Central memory CD4-positive, alpha-beta T cell (primary cell): ENCODE measurements around the gene MTHFD1L.

ENCODE experiments used
- DNase-seq: peaks from one replicate; pipeline ENCODE4 v3.0.0; 2022

MTHFD1L gene

DNA sequence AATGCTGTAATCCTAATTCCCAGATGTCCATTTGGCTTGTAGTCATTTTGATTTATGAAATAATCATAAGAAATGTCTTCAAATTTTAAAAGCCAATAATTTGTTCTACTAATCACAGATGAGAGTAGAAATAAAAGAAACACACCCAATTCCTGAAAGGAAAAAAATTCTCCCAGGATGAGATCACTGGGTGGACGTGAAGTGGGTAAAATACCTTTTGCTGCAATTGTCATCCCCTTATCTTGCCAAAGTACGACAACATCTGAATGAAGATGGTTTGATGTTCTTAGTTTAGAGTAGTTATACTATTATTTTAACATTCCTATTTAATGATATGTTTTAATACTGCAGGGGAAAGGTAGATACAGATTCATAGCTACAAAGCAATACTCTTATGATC lies 33.7 kb downstream of the MTHFD1L start:
- DNase-seq = no peak

GRCh38 chr6:150900049-150900448 lies 34.5 kb downstream of the MTHFD1L start:
- no peak for DNase-seq

DNA sequence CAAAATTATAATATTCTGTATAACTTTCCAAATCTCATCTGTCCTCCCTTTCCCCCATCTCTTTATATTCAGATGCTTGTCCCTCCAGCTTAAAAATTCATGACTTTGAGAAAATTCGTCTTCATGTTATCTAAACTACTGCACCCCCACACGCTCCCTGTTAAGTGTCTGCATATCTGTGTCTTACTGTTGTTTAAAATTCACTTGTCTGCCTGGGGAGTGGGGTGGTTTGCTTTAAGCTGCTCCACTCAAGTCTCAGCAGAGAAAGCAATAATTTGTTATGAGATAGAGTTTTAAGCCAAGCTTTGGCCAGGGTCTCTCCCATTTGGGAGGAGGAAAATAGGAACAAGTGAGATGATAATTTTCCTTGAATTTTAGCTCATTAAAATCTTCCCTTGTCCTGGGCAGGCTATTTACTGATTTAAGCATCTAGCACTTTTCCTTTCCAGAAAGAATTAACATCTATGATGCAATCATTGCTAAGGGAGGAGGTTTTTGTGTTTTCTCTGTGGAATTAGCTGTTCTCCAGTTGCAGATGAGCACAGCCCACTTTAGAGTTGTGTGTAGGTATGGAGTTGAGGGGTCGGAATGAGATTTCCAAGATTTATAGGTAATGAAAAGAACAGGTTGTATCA lies 36.8 kb downstream of the MTHFD1L start:
- DNase-seq = no peak

DNA sequence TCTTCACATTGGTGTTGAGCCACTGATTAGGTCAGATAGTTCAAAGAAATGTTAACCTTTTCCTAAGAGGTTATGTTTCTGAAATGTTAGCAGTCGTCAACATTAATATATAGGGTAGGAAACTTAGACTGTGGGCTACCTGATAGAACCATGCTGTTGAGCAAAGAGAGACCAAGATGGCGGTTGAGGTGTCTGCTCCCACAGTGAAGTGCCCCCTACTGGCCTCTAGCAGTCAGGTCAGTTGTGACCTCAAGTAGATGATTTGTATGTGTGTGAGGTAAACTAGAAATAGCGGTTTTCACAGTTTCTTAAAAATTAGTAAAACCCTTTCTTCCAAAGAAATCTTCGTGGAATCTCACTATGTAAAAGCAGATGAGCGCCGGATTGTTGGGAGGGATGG lies 40.3 kb downstream of the MTHFD1L start:
- no peak for DNase-seq

DNA sequence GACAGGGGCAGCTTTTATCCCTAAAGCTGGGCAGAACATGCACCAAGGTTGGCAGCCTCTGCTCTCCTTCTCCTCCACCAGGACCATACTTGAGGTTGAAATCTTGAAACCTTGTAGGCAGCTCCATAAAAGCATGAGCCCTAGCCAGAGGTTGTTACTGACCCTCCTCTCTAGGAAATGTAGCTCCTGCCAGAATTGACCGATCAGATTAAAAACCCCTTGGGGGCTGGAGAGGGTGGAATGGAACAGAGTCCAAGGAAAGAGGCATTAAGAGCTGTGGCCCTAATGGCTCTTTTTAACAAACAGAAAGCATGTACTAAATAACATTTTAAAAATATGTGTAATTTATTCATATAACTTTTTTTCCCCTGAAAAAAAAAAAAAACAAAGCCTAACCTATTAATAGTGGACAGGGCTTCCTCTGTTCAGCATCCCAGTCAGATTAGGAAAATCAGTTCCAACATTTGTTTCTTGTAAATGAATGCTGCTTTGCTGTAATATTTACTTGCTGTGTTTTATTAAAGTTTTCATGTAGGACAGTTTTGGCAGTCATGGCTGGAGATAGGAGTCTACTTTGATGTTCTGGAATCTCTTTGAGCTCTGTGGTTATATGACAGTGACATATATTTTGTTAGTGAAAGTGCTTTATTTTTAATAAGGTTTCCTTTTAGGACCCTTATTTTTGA lies 41.3 kb downstream of the MTHFD1L start:
- no peak for DNase-seq

- DNase-seq = no peak
Measured at GRCh38 chr6:150907383-150907782, 41.9 kb downstream of the MTHFD1L start.

DNA sequence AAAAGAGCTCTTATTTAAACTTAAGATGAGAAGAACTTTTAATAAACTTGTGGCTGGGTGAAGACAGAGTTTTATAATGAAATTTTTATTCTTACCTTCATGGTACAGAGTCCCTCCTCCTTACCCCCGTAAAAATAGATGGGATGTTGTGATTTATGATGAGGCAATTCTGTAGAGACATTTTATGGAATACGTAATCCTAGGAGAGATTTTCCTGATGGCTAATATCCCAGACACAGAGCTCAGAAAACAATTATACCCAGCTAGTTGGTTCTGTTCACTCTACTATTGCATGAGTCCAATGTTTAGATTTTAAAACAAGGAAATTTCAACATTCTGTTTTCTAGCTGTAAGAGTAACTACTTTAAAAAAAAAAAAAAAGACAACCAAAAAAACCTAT lies 43.4 kb downstream of the MTHFD1L start:
- no peak for DNase-seq

- no peak for DNase-seq
Measured at GRCh38 chr6:150910561-150910960, 45.1 kb downstream of the MTHFD1L start.

DNA sequence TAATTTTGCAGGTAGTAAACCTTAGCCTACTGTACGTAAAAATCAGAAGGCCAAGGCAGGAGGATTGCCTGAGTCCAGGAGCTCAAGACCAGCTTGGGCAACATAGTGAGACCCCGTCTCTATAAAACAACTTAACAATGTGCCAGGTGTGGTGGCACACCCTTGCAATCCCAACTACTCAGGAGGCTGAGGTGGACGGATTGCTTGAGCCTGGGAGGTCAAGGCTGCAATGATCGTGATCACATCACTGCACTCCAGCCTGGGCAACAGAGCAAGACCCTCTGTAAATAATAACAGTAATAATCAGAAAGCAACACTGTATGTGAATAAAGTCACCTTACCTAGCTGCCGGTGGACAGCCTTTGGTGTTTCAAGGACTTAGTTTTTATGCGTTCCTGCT lies 48.9 kb downstream of the MTHFD1L start:
- no peak for DNase-seq

DNA sequence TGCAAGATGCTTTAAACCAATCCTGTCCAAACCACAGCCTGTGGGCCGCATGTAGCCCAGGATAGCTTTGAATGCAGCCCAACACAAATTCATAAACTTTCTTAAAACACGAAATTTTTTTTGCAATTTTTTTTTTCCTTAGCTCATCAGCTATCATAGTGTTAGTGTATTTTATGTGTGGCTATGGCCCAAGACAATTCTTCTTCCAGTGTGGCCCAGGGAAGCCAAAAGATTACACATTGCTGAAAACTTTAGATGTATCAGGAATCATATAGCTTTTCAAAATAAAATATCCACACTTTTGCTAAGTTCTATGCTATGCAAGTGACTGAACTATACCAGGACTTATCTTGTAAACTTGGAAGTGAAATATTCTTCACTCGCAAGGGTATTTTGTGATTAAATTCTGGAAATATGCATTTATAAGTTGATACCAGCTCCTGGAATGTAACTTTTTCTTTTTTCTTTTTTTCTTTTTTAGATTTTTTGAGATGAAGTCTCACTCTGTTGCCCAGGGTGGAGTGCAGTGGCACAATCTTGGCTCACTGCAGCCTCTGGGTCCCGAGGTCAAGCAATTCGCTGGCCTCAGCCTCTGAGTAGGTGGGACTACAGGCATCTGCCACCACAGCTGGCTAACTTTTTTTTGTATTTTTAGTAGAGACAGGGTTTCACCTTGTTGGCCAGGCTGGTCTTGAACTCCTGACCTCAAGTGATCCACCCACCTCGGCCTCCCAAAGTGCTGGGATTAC lies 49.8 kb downstream of the MTHFD1L start:
- no peak for DNase-seq

GRCh38 chr6:150915880-150916265 lies 50.4 kb downstream of the MTHFD1L start:
- DNase-seq = no peak

GRCh38 chr6:150919938-150920337 lies 54.4 kb downstream of the MTHFD1L start:
- DNase-seq = no peak

GRCh38 chr6:150922137-150922536 lies 56.6 kb downstream of the MTHFD1L start:
- no peak for DNase-seq

GRCh38 chr6:150924808-150925589 lies 59.5 kb downstream of the MTHFD1L start:
- DNase-seq = no peak

DNA sequence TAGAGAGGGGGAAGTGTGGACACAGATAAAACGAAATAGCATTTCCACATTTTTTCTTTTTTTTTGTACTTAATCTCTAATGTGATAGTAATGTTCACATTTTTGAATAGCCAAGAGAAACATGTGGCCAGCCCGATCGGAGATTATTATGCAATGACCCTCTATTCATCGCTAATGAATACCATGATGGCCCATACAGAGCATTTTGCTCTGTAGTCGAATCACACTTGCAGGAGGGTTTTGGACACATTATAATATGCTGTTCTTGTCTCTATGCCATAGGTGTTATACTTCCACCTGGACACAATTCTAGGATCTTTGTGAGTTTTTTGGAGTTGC lies 60.1 kb downstream of the MTHFD1L start:
- no peak for DNase-seq

DNA sequence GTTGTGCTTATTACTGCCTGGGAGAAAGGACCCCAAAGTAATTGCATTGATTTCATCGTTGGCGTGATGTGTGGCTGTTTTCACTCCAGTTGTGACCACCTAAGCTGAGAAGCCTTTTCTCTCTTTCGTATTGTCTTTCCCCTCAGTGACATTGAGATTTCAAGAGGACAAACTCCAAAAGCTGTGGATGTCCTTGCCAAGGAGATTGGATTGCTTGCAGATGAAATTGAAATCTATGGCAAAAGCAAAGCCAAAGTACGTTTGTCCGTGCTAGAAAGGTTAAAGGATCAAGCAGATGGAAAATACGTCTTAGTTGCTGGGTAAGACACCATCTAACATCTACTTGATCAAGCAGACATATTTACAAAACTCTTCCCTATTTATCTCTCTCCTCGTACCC lies 60.5 kb downstream of the MTHFD1L start:
- DNase-seq = no peak

- no peak for DNase-seq
Measured at GRCh38 chr6:150928882-150929281, 63.4 kb downstream of the MTHFD1L start.

DNA sequence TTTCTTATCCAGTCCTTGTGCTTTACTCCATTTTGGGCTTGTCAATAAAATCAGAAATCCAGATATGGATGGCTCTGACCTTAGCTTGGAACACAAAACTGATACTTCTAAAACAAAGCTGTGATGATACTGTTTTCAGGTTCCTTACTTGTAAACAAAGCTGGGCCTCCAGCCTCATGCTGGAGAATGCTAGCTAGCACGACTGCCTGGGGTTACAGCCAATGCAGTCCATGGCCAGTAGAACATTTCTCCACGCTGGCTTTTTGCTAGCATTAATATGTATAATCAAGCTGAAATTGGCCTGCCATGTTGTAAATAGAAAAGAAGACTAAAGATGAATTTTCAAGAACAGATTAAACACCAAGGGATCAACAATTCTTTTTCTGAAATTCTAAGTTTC lies 63.9 kb downstream of the MTHFD1L start:
- no peak for DNase-seq

DNA sequence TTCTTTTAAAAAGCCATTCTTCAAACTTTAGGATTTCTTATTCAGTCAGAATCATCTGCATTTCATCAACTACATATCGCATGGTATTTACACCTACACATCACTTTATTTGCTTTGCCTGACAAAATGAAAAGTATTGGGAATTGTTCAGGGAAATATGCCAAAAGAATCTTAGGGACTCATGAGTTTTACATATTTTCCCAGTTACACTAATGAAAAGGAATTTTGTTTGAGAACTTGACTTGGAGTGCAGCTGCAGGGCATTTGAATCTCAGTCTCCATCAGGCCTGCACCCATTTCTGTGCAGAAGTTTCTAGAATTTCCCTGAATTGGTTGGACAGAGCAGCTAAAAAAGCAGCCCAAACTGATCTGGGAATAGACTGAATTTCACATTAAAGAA lies 65.3 kb downstream of the MTHFD1L start:
- DNase-seq = no peak

DNA sequence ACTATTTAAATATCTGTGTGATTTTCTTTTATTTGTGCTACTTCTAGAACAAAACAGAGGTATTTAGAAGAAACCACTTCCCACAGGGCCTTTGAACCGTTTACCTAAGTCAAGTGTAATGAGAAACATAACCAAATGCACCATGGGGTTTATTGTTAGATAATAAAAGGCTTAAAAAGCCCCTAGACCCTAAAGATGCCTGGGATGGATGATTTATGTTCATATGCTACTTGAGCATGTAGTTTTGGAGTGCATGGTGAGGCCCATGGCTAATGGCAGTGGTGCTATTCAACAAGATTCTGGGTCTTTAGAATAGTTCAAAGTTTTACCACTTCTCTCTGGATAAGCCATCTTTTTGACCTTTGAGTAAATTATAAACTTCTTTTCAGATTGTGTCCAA lies 65.9 kb downstream of the MTHFD1L start:
- DNase-seq = no peak

DNA sequence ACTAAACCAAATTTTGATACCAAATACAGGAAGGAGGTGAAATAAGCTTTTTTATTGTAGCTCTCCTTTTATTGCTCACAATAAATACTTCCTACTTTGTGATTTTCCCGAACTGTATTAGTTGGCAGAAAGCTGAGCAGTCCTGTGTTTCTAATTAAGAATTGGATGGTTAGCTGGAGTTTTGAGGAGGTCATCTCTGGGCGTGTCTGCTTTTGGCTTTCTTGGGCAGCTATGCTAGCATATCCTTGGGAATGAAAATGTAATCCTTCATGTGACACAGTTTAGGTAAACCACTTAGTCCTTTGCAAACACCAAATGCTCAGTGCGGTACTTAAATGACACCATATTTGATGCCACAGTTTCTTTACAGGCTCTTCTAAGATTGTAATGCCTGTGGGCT lies 67.5 kb downstream of the MTHFD1L start:
- DNase-seq = no peak

GRCh38 chr6:150934380-150934779 lies 68.9 kb downstream of the MTHFD1L start:
- no peak for DNase-seq

DNA sequence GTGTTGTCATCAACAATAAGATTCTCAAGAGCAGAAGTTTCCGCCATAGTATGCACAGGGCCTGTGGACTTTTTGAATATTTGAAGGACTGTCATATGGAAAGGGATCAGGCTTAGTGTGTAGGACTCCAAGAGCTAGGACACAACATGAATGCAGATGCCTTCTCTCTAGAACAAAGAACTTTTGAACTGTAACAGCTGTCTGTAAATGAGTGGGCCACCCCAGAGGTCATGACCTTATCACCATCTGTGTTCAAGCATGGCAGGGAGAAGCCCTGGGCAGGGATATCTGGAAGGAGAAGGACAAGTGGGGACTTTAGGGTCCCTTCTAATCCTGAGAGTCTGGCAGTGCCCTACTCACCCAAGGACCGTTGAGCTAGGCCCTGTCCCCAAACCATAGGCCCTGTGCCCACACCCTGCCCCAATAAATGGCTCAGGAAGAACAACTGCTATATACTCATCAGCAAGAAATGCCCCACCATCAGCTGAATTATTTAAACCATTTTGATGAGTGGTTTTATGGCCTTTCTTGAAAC lies 70.6 kb downstream of the MTHFD1L start:
- DNase-seq = no peak
